Measurements from ENCODE around the gene NFX1. TPM values are rescaled to one million over a fixed set of nuclear protein-coding genes. Genes with fewer than 3 reads are reported as not detected.

Gene NFX1
- total and polyA plus RNA-seq, 12 donors = 14.5 to 44.1 (median 33.7) TPM

- H3K36me3 ChIP-seq = peaks cover 0 to 53% (median 23%) of the 10 kb centered on the region in 9 donors
- 87 to 93% methylated on average over 4 of the region's 4 CpGs for WGBS, 2 donors
- intact Hi-C loops (cut with DNase I) = loop anchor here in 6 of 10 donors (2.0 to 10.0 kb wide), 6 partner anchors 34 to 94 kb away; no protein-coding TSS in a partner anchor
- no peak overlapping the region for H3K4me3 ChIP-seq
- no peaks in the 10 kb centered on the region for H3K27me3 ChIP-seq
- H3K4me1 ChIP-seq = peaks cover 5 to 22% (median 17%) of the 10 kb centered on the region in 9 donors
- no peak for ATAC-seq
- no peak overlapping the region for H3K27ac ChIP-seq
- H3K9me3 ChIP-seq = no peaks in the 10 kb centered on the region
- no peak for TF ChIP-seq CTCF (IDR thresholded peaks at IDR 0.05)
- no peak for DNase-seq
Measured at GRCh38 chr9:33372900-33373299, 82.6 kb downstream of the NFX1 start.

- ATAC-seq = no peak
- peaks cover 0 to 40% (median 23%) of the 10 kb centered on the region in 9 donors for H3K36me3 ChIP-seq
- peaks cover 5 to 24% (median 17%) of the 10 kb centered on the region in 9 donors for H3K4me1 ChIP-seq
- 87 to 89% methylated on average over 9 of the region's 9 CpGs for WGBS, 2 donors
- intact Hi-C loops (cut with DNase I) = loop anchor here in 8 of 10 donors (2.0 to 10.0 kb wide), 7 partner anchors 33 to 93 kb away; no protein-coding TSS in a partner anchor
- no peaks in the 10 kb centered on the region for H3K27me3 ChIP-seq
- H3K9me3 ChIP-seq = no peaks in the 10 kb centered on the region
- no peak for DNase-seq
- no peak overlapping the region for H3K27ac ChIP-seq
- H3K4me3 ChIP-seq = no peak overlapping the region
- no peak for TF ChIP-seq CTCF (IDR thresholded peaks at IDR 0.05)
Measured at GRCh38 chr9:33374190-33374589, 83.9 kb downstream of the NFX1 start.

GRCh38 chr9:33374634-33375237 is 84.4 kb downstream of the NFX1 start:
- H3K4me1 ChIP-seq = peaks cover 5 to 29% (median 18%) of the 10 kb centered on the region in 9 donors
- intact Hi-C loops (cut with DNase I) = loop anchor here (1.0 to 10.0 kb wide), 11 partner anchors 33 to 94 kb away; partner anchors contain the start of gene AQP3 (in 1 of the 10)
- TF ChIP-seq CTCF (IDR thresholded peaks at IDR 0.05) = peak; percentile 72 to 94 (median 88)
- DNase-seq (peak in 1 of 2 donors; percentile 87), ATAC-seq (peak; percentile 63 to 92 (median 82))
- H3K4me3 ChIP-seq = peak overlapping the region in 6 of 10 donors; percentile 6 to 30 (median 22)
- H3K36me3 ChIP-seq = peaks cover 0 to 35% (median 23%) of the 10 kb centered on the region in 9 donors
- 60 to 63% methylated on average over 6 of the region's 6 CpGs for WGBS, 2 donors
- H3K9me3 ChIP-seq = no peaks in the 10 kb centered on the region
- H3K27ac ChIP-seq = peak overlapping the region in 7 of 10 donors; percentile 2 to 79 (median 54)
- no peaks in the 10 kb centered on the region for H3K27me3 ChIP-seq

- Histone ChIP-seq H3K9me3 (no peaks in the 10 kb centered on the region), H3K36me3 (peaks cover 0 to 29% (median 18%) of the 10 kb centered on the region in 9 donors), H3K4me1 (peaks cover 5 to 35% (median 18%) of the 10 kb centered on the region in 9 donors), H3K27me3 (no peaks in the 10 kb centered on the region), H3K4me3 (peak overlapping the region in 6 of 10 donors; percentile 6 to 30 (median 22)), H3K27ac (peak overlapping the region in 9 of 10 donors; percentile 6 to 79 (median 44))
- intact Hi-C loops (cut with DNase I) = loop anchor here in 7 of 10 donors (1.0 to 10.0 kb wide), 8 partner anchors 37 to 93 kb away; partner anchors contain the start of gene AQP3 (in 1 of the 7)
- peak in 1 of 9 donors; percentile 8 for TF ChIP-seq CTCF (IDR thresholded peaks at IDR 0.05)
- ATAC-seq (peak in 7 of 8 donors; percentile 7 to 55 (median 44)), DNase-seq (no peak)
- 59 to 61% methylated on average over 15 of the region's 15 CpGs for WGBS, 2 donors
Measured at GRCh38 chr9:33375238-33375840, 85.0 kb downstream of the NFX1 start.
